Ishikawa (cell line): ENCODE data around the gene PLCB1.
A peak's percentile ranks its signal among the peaks of the same experiment; 100 is the strongest.

Source experiments
- CEBPB ChIP-seq: IDR thresholded peaks from 2 replicates; pipeline ENCODE4 v1.6.1; 2012
- CREB1 ChIP-seq: IDR thresholded peaks from 2 replicates; pipeline ENCODE4 v1.6.1; 2012; ENCODE audit warnings: low read depth
- EGR1 ChIP-seq: IDR thresholded peaks from 2 replicates; pipeline ENCODE4 v1.6.1; 2012
- EP300 ChIP-seq: IDR thresholded peaks from 2 replicates; pipeline ENCODE4 v1.6.1; 2012; ENCODE audit warnings: borderline replicate concordance
- FOXM1 ChIP-seq: IDR thresholded peaks from 2 replicates; pipeline ENCODE4 v1.6.1; 2012; ENCODE audit warnings: low read depth, borderline replicate concordance
- NFIC ChIP-seq: IDR thresholded peaks from 2 replicates; pipeline ENCODE4 v1.6.1; 2012
- RAD21 ChIP-seq: IDR thresholded peaks from 2 replicates; pipeline ENCODE4 v1.6.1; 2012; ENCODE audit warnings: low read depth
- TAF1 ChIP-seq: IDR thresholded peaks from 2 replicates; pipeline ENCODE4 v1.6.1; 2012; ENCODE audit warnings: low read depth, mild to moderate bottlenecking
- TCF12 ChIP-seq: IDR thresholded peaks from 2 replicates; pipeline ENCODE4 v1.6.1; 2012; ENCODE audit warnings: low read depth
- TEAD4 ChIP-seq: IDR thresholded peaks from 2 replicates; pipeline ENCODE4 v1.6.1; 2012
- YY1 ChIP-seq: IDR thresholded peaks from 2 replicates; pipeline ENCODE4 v1.6.1; 2012; ENCODE audit warnings: low read depth
- ZBTB7A ChIP-seq: IDR thresholded peaks from 2 replicates; pipeline ENCODE4 v1.6.1; 2012; ENCODE audit warnings: low read depth
- TF ChIP-seq, protein P1 (sequence below): IDR thresholded peaks from 2 replicates; pipeline ENCODE4 v1.6.1; 2012
- TF ChIP-seq, protein P2 (sequence below): IDR thresholded peaks from 2 replicates; pipeline ENCODE4 v1.6.1; 2012
- TF ChIP-seq, protein P3 (sequence below): IDR thresholded peaks from 2 replicates; pipeline ENCODE4 v1.6.1; 2012; ENCODE audit warnings: low read depth, mild to moderate bottlenecking

Gene PLCB1

DNA sequence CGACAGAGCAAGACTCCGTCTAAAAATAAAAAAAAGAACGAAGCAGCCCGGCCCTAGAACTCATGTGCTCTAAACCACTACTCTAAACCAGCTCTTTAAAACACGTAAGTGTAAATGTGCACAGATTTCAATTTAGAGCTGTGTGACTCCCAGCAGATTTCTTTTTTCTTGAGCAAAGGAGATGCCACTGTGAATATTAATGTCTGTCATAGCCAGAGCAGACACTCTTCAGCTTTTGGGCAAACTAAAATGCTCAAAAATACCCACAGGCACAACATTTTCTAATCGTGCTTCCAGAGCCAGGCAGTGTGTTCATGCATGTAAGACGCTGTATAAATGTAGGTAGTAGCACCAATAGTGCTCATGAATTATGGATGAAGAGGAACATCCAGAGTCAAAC, 717.9 kb downstream of the PLCB1 start:
- no peak for TF ChIP-seq TAF1
- no peak for TF ChIP-seq TEAD4

DNA sequence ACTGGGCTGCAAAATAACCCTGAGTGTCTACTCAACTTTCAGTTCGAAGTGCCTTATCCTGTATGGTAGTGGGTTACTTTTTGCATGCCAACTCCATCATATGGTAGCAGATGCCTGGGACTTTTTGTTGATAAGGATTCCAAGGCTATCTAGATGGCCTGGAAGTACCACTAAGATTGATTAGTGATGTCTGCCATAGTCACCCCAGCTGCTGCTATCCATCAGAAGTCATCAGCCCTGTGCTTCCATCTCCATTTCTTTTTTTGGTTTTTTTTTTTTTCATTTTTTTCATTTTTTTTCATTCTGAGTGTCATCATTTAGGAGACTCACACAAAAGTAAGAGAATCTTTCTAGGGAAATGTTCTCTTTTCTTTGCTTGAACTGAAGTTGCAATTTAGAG, 719.4 kb downstream of the PLCB1 start:
- TF ChIP-seq EGR1: no peak
- no peak for TF ChIP-seq FOXM1
- TF ChIP-seq TEAD4: no peak
- TF ChIP-seq TAF1: no peak
- TF ChIP-seq YY1: no peak
- no peak for TF ChIP-seq CEBPB
- no peak for TF ChIP-seq RAD21
- TF ChIP-seq ZBTB7A: no peak
- TF ChIP-seq, protein P1, sequence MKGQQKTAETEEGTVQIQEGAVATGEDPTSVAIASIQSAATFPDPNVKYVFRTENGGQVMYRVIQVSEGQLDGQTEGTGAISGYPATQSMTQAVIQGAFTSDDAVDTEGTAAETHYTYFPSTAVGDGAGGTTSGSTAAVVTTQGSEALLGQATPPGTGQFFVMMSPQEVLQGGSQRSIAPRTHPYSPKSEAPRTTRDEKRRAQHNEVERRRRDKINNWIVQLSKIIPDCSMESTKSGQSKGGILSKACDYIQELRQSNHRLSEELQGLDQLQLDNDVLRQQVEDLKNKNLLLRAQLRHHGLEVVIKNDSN: no peak
- TF ChIP-seq NFIC: no peak
- TF ChIP-seq, protein P2, sequence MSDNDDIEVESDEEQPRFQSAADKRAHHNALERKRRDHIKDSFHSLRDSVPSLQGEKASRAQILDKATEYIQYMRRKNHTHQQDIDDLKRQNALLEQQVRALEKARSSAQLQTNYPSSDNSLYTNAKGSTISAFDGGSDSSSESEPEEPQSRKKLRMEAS: no peak
- no peak for TF ChIP-seq EP300
- TF ChIP-seq, protein P3, sequence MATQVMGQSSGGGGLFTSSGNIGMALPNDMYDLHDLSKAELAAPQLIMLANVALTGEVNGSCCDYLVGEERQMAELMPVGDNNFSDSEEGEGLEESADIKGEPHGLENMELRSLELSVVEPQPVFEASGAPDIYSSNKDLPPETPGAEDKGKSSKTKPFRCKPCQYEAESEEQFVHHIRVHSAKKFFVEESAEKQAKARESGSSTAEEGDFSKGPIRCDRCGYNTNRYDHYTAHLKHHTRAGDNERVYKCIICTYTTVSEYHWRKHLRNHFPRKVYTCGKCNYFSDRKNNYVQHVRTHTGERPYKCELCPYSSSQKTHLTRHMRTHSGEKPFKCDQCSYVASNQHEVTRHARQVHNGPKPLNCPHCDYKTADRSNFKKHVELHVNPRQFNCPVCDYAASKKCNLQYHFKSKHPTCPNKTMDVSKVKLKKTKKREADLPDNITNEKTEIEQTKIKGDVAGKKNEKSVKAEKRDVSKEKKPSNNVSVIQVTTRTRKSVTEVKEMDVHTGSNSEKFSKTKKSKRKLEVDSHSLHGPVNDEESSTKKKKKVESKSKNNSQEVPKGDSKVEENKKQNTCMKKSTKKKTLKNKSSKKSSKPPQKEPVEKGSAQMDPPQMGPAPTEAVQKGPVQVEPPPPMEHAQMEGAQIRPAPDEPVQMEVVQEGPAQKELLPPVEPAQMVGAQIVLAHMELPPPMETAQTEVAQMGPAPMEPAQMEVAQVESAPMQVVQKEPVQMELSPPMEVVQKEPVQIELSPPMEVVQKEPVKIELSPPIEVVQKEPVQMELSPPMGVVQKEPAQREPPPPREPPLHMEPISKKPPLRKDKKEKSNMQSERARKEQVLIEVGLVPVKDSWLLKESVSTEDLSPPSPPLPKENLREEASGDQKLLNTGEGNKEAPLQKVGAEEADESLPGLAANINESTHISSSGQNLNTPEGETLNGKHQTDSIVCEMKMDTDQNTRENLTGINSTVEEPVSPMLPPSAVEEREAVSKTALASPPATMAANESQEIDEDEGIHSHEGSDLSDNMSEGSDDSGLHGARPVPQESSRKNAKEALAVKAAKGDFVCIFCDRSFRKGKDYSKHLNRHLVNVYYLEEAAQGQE: no peak
- TF ChIP-seq TCF12: no peak
- TF ChIP-seq CREB1: no peak

DNA sequence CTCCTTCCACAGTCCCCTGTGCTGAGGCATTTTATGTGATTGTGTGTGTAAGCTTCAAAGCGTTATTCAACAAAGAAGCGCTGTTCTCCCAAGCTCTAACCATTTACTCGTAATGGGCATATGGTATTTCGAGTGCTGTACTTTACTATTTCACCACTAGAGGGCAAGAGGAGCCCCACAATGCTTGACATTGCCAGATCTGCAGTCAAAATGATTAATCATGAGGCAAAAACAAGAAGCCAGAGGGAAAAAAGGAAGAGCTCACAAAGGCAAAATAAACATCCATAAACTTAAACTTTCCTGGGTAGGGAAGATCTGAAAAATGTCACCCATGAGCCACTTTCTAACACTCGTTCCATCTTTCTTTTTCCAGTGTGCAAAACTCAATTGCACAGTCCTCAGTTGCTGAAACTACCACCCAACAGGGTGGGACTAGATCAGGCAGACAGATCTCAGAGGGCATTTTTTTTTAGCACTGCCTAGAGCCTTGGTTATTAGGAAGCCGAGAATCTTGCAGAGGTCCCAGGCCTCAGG, 721.8 kb downstream of the PLCB1 start:
- TF ChIP-seq TCF12 (no peak), RAD21 (peak; percentile 90)

DNA sequence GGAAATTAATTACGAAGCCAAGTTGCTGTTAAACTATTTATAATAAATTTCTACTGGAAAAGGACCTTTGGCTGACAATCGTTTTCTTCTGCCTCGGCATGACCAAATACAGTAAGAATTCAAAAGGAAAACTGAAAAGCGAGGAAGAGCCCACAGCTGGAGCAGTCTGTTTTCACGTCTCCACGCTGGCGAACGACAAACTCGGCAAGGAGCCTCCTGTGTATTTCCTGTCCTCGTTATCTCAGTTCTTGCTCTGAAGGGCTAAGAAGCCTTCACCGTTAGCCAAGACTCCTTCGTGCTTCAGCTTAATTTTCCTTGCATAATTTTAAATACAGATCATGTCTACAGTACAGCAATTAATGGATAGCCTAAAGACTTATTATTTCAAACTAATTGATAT, 722.5 kb downstream of the PLCB1 start:
- no peak for TF ChIP-seq TCF12
- no peak for TF ChIP-seq YY1
- no peak for TF ChIP-seq EP300
- no peak for TF ChIP-seq EGR1
- TF ChIP-seq, protein P2: no peak
- TF ChIP-seq CEBPB: no peak
- TF ChIP-seq, protein P1: no peak
- TF ChIP-seq NFIC: no peak
- TF ChIP-seq, protein P3: no peak
- TF ChIP-seq RAD21: no peak

DNA sequence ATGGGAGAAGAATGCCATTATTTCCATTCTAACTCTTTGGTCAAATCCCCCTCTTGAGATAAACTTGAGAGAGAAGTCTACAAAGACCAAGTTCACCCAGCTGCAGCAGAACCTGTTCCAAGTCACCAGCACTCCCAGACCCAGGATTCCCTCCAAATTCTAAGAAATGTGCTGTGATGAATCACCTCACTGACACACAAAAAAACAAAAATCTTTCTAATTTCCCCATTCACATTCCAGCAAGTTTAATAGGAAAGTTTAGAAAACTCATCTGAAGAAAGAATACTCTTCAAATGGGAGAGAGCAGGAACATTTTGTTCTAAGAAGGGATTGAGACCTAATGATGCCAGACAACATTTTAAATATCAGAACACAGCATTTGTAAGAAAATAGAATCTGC, 723.2 kb downstream of the PLCB1 start:
- TF ChIP-seq, protein P1: no peak
- TF ChIP-seq YY1: no peak
- no peak for TF ChIP-seq TEAD4
- TF ChIP-seq CEBPB: no peak
- TF ChIP-seq NFIC: no peak
- no peak for TF ChIP-seq FOXM1
- TF ChIP-seq, protein P2: no peak
- no peak for TF ChIP-seq TCF12
- TF ChIP-seq CREB1: no peak
- TF ChIP-seq ZBTB7A: no peak
- no peak for TF ChIP-seq EGR1
- TF ChIP-seq, protein P3: no peak
- no peak for TF ChIP-seq TAF1
- TF ChIP-seq RAD21: no peak
- TF ChIP-seq EP300: no peak
